HEK293 (cell line): ENCODE measurements around the gene FOXO3.
A peak's percentile ranks its signal among the peaks of the same experiment; 100 is the strongest.

ENCODE experiments used
- BCL11A ChIP-seq: fragments of 450-650 bp; formaldehyde crosslinking; IDR thresholded peaks from 2 replicates; pipeline ENCODE4 v1.5.1; 2016; ENCODE audit warnings: low read depth, missing biosample characterization, missing genetic modification characterization
- KLF7 ChIP-seq: fragments of 450-650 bp; formaldehyde crosslinking; IDR thresholded peaks from 2 replicates; pipeline ENCODE4 v1.5.1; 2016; ENCODE audit warnings: missing biosample characterization, missing genetic modification characterization, borderline replicate concordance
- KLF8 ChIP-seq: fragments of 450-650 bp; formaldehyde crosslinking; IDR thresholded peaks from 2 replicates; pipeline ENCODE4 v1.5.1; 2016; ENCODE audit warnings: missing biosample characterization, missing genetic modification characterization
- ZBTB10 ChIP-seq: fragments of 450-650 bp; formaldehyde crosslinking; IDR thresholded peaks from 2 replicates; pipeline ENCODE4 v1.5.1; 2016; ENCODE audit warnings: missing biosample characterization, missing genetic modification characterization
- ZBTB7A ChIP-seq: fragments of 450-650 bp; formaldehyde crosslinking; IDR thresholded peaks from 2 replicates; pipeline ENCODE4 v1.5.1; 2016; ENCODE audit warnings: low read depth, missing biosample characterization, missing genetic modification characterization
- ZFP3 ChIP-seq: fragments of 450-650 bp; formaldehyde crosslinking; IDR thresholded peaks from 2 replicates; pipeline ENCODE4 v1.5.1; 2016; ENCODE audit warnings: low read depth, missing biosample characterization, missing genetic modification characterization
- ZFP37 ChIP-seq: fragments of 450-650 bp; formaldehyde crosslinking; IDR thresholded peaks from 2 replicates; pipeline ENCODE4 v1.5.1; 2016; ENCODE audit warnings: missing biosample characterization, missing genetic modification characterization
- ZNF112 ChIP-seq: fragments of 450-650 bp; formaldehyde crosslinking; IDR thresholded peaks from 2 replicates; pipeline ENCODE4 v1.5.0; 2017; ENCODE audit warnings: missing biosample characterization, missing genetic modification characterization
- ZNF133 ChIP-seq: fragments of 450-650 bp; formaldehyde crosslinking; IDR thresholded peaks from 2 replicates; pipeline ENCODE4 v1.5.1; 2016; ENCODE audit warnings: missing biosample characterization, missing genetic modification characterization
- ZNF16 ChIP-seq: fragments of 450-650 bp; formaldehyde crosslinking; IDR thresholded peaks from 2 replicates; pipeline ENCODE4 v1.5.1; 2016; ENCODE audit warnings: low read depth, missing biosample characterization, missing genetic modification characterization
- ZNF211 ChIP-seq: fragments of 450-650 bp; formaldehyde crosslinking; IDR thresholded peaks from 2 replicates; pipeline ENCODE4 v1.5.1; 2016; ENCODE audit warnings: low read depth, missing biosample characterization, missing genetic modification characterization
- ZNF274 ChIP-seq, 2 experiments: fragments of 200-500 bp in 1 of 2; fragments of 450-650 bp in 1 of 2; sonication (Bioruptor generic) in 1 of 2; formaldehyde crosslinking in 1 of 2; IDR thresholded peaks; 2 replicates each; pipeline versions ENCODE4 v1.5.1 to v1.6.1; 2014 to 2016; ENCODE audit warnings: borderline replicate concordance in 1 of 2, inconsistent platforms in 1 of 2, low read length in 1 of 2, missing biosample characterization in 1 of 2, missing genetic modification characterization in 1 of 2
- ZNF48 ChIP-seq: fragments of 450-650 bp; formaldehyde crosslinking; IDR thresholded peaks from 2 replicates; pipeline ENCODE4 v1.5.1; 2016; ENCODE audit warnings: missing biosample characterization, missing genetic modification characterization
- ZNF560 ChIP-seq: fragments of 450-650 bp; formaldehyde crosslinking; IDR thresholded peaks from 2 replicates; pipeline ENCODE4 v1.5.1; 2017; ENCODE audit warnings: missing biosample characterization, missing genetic modification characterization, borderline replicate concordance
- ZNF623 ChIP-seq: fragments of 450-650 bp; formaldehyde crosslinking; IDR thresholded peaks from 2 replicates; pipeline ENCODE4 v1.5.1; 2016; ENCODE audit warnings: missing biosample characterization, missing genetic modification characterization
- ZNF701 ChIP-seq: fragments of 450-650 bp; formaldehyde crosslinking; IDR thresholded peaks from 2 replicates; pipeline ENCODE4 v1.5.1; 2016; ENCODE audit warnings: missing biosample characterization, missing genetic modification characterization
- ZNF776 ChIP-seq: fragments of 450-650 bp; formaldehyde crosslinking; IDR thresholded peaks from 2 replicates; pipeline ENCODE4 v1.5.0; 2017; ENCODE audit warnings: missing biosample characterization, missing genetic modification characterization, borderline replicate concordance
- ZNF830 ChIP-seq: fragments of 450-650 bp; IDR thresholded peaks from 2 replicates; pipeline ENCODE4 v1.5.0; 2018; ENCODE audit warnings: missing biosample characterization, missing genetic modification characterization, low read depth, mild to moderate bottlenecking, moderate library complexity
- TF ChIP-seq, protein P1 (sequence below): fragments of 450-650 bp; formaldehyde crosslinking; IDR thresholded peaks from 2 replicates; pipeline ENCODE4 v1.5.1; 2017; ENCODE audit warnings: missing biosample characterization, missing genetic modification characterization
- TF ChIP-seq, protein P2 (sequence below): fragments of 450-650 bp; formaldehyde crosslinking; IDR thresholded peaks from 2 replicates; pipeline ENCODE4 v1.5.1; 2016; ENCODE audit warnings: missing biosample characterization, missing genetic modification characterization
- TF ChIP-seq, protein P3 (sequence below): fragments of 450-650 bp; formaldehyde crosslinking; IDR thresholded peaks from 2 replicates; pipeline ENCODE4 v1.5.1; 2016; ENCODE audit warnings: missing biosample characterization, missing genetic modification characterization
- TF ChIP-seq, protein P4 (sequence below): fragments of 450-650 bp; formaldehyde crosslinking; IDR thresholded peaks from 2 replicates; pipeline ENCODE4 v1.5.1; 2016; ENCODE audit warnings: missing biosample characterization, missing genetic modification characterization, borderline replicate concordance

FOXO3 gene

GRCh38 chr6:108677357-108677756 lies 116.6 kb downstream of the FOXO3 start (continued):
- TF ChIP-seq ZNF701 (tag by site-specific recombination) (no peak), ZFP3 (no peak), ZNF830 (no peak), KLF7 (tag by site-specific recombination) (no peak), ZFP37 (no peak), ZNF211 (tag by site-specific recombination) (no peak), ZBTB10 (tag by site-specific recombination) (no peak), KLF8 (no peak), ZNF623 (tag by site-specific recombination) (no peak), ZNF274 (IDR thresholded peaks at IDR 0.05; ENCODE audit: low read length) (no peak), ZNF274 (tag by site-specific recombination; IDR thresholded peaks at IDR 0.05; ENCODE audit: borderline replicate concordance) (no peak), ZNF133 (tag by site-specific recombination) (no peak), ZBTB7A (tag by site-specific recombination) (no peak), BCL11A (tag by site-specific recombination) (no peak), ZNF48 (tag by site-specific recombination) (no peak), ZNF112 (tag by site-specific recombination) (no peak), ZNF560 (tag by site-specific recombination) (no peak), ZNF776 (no peak), ZNF16 (tag by site-specific recombination) (no peak)
- TF ChIP-seq, protein P1, sequence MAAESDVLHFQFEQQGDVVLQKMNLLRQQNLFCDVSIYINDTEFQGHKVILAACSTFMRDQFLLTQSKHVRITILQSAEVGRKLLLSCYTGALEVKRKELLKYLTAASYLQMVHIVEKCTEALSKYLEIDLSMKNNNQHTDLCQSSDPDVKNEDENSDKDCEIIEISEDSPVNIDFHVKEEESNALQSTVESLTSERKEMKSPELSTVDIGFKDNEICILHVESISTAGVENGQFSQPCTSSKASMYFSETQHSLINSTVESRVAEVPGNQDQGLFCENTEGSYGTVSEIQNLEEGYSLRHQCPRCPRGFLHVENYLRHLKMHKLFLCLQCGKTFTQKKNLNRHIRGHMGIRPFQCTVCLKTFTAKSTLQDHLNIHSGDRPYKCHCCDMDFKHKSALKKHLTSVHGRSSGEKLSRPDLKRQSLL: no peak
- TF ChIP-seq, protein P2, sequence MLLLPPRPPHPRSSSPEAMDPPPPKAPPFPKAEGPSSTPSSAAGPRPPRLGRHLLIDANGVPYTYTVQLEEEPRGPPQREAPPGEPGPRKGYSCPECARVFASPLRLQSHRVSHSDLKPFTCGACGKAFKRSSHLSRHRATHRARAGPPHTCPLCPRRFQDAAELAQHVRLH (tag by site-specific recombination): no peak
- TF ChIP-seq, protein P3, sequence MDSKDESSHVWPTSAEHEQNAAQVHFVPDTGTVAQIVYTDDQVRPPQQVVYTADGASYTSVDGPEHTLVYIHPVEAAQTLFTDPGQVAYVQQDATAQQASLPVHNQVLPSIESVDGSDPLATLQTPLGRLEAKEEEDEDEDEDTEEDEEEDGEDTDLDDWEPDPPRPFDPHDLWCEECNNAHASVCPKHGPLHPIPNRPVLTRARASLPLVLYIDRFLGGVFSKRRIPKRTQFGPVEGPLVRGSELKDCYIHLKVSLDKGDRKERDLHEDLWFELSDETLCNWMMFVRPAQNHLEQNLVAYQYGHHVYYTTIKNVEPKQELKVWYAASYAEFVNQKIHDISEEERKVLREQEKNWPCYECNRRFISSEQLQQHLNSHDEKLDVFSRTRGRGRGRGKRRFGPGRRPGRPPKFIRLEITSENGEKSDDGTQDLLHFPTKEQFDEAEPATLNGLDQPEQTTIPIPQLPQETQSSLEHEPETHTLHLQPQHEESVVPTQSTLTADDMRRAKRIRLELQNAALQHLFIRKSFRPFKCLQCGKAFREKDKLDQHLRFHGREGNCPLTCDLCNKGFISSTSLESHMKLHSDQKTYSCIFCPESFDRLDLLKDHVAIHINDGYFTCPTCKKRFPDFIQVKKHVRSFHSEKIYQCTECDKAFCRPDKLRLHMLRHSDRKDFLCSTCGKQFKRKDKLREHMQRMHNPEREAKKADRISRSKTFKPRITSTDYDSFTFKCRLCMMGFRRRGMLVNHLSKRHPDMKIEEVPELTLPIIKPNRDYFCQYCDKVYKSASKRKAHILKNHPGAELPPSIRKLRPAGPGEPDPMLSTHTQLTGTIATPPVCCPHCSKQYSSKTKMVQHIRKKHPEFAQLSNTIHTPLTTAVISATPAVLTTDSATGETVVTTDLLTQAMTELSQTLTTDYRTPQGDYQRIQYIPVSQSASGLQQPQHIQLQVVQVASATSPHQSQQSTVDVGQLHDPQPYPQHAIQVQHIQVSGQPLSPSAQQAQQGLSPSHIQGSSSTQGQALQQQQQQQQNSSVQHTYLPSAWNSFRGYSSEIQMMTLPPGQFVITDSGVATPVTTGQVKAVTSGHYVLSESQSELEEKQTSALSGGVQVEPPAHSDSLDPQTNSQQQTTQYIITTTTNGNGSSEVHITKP (tag by site-specific recombination): peak; percentile 71
- TF ChIP-seq, protein P4, sequence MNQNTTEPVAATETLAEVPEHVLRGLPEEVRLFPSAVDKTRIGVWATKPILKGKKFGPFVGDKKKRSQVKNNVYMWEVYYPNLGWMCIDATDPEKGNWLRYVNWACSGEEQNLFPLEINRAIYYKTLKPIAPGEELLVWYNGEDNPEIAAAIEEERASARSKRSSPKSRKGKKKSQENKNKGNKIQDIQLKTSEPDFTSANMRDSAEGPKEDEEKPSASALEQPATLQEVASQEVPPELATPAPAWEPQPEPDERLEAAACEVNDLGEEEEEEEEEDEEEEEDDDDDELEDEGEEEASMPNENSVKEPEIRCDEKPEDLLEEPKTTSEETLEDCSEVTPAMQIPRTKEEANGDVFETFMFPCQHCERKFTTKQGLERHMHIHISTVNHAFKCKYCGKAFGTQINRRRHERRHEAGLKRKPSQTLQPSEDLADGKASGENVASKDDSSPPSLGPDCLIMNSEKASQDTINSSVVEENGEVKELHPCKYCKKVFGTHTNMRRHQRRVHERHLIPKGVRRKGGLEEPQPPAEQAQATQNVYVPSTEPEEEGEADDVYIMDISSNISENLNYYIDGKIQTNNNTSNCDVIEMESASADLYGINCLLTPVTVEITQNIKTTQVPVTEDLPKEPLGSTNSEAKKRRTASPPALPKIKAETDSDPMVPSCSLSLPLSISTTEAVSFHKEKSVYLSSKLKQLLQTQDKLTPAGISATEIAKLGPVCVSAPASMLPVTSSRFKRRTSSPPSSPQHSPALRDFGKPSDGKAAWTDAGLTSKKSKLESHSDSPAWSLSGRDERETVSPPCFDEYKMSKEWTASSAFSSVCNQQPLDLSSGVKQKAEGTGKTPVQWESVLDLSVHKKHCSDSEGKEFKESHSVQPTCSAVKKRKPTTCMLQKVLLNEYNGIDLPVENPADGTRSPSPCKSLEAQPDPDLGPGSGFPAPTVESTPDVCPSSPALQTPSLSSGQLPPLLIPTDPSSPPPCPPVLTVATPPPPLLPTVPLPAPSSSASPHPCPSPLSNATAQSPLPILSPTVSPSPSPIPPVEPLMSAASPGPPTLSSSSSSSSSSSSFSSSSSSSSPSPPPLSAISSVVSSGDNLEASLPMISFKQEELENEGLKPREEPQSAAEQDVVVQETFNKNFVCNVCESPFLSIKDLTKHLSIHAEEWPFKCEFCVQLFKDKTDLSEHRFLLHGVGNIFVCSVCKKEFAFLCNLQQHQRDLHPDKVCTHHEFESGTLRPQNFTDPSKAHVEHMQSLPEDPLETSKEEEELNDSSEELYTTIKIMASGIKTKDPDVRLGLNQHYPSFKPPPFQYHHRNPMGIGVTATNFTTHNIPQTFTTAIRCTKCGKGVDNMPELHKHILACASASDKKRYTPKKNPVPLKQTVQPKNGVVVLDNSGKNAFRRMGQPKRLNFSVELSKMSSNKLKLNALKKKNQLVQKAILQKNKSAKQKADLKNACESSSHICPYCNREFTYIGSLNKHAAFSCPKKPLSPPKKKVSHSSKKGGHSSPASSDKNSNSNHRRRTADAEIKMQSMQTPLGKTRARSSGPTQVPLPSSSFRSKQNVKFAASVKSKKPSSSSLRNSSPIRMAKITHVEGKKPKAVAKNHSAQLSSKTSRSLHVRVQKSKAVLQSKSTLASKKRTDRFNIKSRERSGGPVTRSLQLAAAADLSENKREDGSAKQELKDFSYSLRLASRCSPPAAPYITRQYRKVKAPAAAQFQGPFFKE (tag by site-specific recombination): no peak
